Measurements from ENCODE around the gene PANX2. TPM values are rescaled to one million over a fixed set of nuclear protein-coding genes. Genes with fewer than 3 reads are reported as not detected.

The PANX2 gene
- total and polyA plus RNA-seq, 2 of the 13 experiments (the other 11 are each of a cell fraction or from before 2014, with no cell fraction given) = 0.15 to 1.1 TPM

DNA sequence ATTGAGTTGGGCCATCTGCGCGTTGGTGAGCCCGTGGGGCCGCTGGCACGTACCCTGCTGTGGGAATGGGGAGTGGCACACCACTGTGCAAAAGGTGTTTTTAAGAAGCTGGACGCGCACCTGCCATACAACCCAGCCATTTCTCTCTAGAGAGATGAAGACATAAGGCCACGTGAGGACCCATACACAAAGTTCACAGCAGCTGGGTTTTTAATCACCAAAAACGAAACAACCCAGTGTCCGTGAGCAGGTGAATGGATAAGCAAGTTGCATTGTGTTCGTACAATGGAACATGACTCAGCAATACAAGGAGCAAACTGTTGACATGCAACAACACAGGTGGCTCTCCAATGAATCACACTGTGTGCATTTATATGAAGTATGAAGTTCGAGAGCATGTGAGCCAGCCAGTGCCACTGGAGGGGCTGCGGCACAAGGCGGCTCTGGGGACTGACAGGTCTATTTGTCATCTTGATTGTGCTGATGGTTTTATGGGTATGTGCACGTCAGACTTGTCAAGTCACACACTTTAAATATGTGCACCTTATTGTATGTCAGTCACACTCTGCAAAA lies 30.6 kb upstream of the PANX2 start (continued):
- TF ChIP-seq ZSCAN12 (CRISPR knock-in tag; IDR thresholded peaks at IDR 0.05) (no peak), FOXP1 (IDR thresholded peaks at IDR 0.05) (no peak), FOXP1 (CRISPR knock-in tag; IDR thresholded peaks at IDR 0.05) (0 out of 2 replicates have a peak, but pooled peaks have one; percentile 36), ZNF460 (CRISPR knock-in tag; IDR thresholded peaks at IDR 0.05; ENCODE audit: borderline replicate concordance) (no peak), ZSCAN29 (CRISPR knock-in tag; conservative IDR thresholded peaks at IDR 0.05) (no peak), ZNF607 (CRISPR knock-in tag; IDR thresholded peaks at IDR 0.05; ENCODE audit: borderline replicate concordance) (no peak), ZNF451 (CRISPR knock-in tag; IDR thresholded peaks at IDR 0.05) (no peak), NCOR1 (IDR thresholded peaks at IDR 0.05; ENCODE audit: borderline replicate concordance, low read length) (no peak), SOX13 (IDR thresholded peaks at IDR 0.05) (peak; percentile 48; the same call in 1 of the 2 replicates), SOX13 (CRISPR knock-in tag; conservative IDR thresholded peaks at IDR 0.05 in 1 of 2, IDR thresholded peaks at IDR 0.05 in 1 of 2) (peak in 1 of 2 experiments; percentile 69; a peak in 1 of 4 replicates), TBP (CRISPR knock-in tag; IDR thresholded peaks at IDR 0.05) (no peak), MTA1 (CRISPR knock-in tag; IDR thresholded peaks at IDR 0.05; ENCODE audit: borderline replicate concordance) (no peak), ZNF160 (CRISPR knock-in tag; IDR thresholded peaks at IDR 0.05) (no peak), NFE2 (CRISPR knock-in tag; IDR thresholded peaks at IDR 0.05) (peak; percentile 77; the same call in 1 of the 2 replicates), HNRNPLL (IDR thresholded peaks at IDR 0.05; ENCODE audit: low read depth, low read length, poor library complexity, severe bottlenecking) (no peak), ARID2 (CRISPR knock-in tag; IDR thresholded peaks at IDR 0.05; ENCODE audit: borderline replicate concordance) (no peak), ARNT (IDR thresholded peaks at IDR 0.05) (no peak)
- TF ChIP-seq, protein P1, sequence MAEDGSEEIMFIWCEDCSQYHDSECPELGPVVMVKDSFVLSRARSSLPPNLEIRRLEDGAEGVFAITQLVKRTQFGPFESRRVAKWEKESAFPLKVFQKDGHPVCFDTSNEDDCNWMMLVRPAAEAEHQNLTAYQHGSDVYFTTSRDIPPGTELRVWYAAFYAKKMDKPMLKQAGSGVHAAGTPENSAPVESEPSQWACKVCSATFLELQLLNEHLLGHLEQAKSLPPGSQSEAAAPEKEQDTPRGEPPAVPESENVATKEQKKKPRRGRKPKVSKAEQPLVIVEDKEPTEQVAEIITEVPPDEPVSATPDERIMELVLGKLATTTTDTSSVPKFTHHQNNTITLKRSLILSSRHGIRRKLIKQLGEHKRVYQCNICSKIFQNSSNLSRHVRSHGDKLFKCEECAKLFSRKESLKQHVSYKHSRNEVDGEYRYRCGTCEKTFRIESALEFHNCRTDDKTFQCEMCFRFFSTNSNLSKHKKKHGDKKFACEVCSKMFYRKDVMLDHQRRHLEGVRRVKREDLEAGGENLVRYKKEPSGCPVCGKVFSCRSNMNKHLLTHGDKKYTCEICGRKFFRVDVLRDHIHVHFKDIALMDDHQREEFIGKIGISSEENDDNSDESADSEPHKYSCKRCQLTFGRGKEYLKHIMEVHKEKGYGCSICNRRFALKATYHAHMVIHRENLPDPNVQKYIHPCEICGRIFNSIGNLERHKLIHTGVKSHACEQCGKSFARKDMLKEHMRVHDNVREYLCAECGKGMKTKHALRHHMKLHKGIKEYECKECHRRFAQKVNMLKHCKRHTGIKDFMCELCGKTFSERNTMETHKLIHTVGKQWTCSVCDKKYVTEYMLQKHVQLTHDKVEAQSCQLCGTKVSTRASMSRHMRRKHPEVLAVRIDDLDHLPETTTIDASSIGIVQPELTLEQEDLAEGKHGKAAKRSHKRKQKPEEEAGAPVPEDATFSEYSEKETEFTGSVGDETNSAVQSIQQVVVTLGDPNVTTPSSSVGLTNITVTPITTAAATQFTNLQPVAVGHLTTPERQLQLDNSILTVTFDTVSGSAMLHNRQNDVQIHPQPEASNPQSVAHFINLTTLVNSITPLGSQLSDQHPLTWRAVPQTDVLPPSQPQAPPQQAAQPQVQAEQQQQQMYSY (CRISPR knock-in tag; IDR thresholded peaks at IDR 0.05) = no peak
- TF ChIP-seq, protein P2, sequence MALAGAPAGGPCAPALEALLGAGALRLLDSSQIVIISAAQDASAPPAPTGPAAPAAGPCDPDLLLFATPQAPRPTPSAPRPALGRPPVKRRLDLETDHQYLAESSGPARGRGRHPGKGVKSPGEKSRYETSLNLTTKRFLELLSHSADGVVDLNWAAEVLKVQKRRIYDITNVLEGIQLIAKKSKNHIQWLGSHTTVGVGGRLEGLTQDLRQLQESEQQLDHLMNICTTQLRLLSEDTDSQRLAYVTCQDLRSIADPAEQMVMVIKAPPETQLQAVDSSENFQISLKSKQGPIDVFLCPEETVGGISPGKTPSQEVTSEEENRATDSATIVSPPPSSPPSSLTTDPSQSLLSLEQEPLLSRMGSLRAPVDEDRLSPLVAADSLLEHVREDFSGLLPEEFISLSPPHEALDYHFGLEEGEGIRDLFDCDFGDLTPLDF (CRISPR knock-in tag; IDR thresholded peaks at IDR 0.05) = no peak
- TF ChIP-seq, protein P3, sequence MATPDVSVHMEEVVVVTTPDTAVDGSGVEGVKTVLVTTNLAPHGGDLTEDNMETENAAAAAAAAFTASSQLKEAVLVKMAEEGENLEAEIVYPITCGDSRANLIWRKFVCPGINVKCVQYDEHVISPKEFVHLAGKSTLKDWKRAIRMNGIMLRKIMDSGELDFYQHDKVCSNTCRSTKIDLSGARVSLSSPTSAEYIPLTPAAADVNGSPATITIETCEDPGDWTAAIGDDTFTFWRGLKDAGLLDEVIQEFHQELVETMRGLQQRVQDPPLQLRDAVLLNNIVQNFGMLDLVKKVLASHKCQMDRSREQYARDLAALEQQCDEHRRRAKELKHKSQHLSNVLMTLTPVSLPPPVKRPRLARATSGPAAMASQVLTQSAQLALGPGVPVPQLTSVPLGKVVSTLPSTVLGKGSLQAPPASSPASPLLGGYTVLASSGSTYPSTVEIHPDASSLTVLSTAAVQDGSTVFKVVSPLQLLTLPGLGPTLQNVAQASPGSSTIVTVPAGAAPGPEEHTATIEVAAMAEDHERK (CRISPR knock-in tag; IDR thresholded peaks at IDR 0.05; ENCODE audit: low read depth) = no peak
- TF ChIP-seq, protein P4, sequence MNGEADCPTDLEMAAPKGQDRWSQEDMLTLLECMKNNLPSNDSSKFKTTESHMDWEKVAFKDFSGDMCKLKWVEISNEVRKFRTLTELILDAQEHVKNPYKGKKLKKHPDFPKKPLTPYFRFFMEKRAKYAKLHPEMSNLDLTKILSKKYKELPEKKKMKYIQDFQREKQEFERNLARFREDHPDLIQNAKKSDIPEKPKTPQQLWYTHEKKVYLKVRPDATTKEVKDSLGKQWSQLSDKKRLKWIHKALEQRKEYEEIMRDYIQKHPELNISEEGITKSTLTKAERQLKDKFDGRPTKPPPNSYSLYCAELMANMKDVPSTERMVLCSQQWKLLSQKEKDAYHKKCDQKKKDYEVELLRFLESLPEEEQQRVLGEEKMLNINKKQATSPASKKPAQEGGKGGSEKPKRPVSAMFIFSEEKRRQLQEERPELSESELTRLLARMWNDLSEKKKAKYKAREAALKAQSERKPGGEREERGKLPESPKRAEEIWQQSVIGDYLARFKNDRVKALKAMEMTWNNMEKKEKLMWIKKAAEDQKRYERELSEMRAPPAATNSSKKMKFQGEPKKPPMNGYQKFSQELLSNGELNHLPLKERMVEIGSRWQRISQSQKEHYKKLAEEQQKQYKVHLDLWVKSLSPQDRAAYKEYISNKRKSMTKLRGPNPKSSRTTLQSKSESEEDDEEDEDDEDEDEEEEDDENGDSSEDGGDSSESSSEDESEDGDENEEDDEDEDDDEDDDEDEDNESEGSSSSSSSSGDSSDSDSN (CRISPR knock-in tag; IDR thresholded peaks at IDR 0.05) = no peak

All from HepG2 (cell line).